Panc1 (cell line): ENCODE data around the gene UBE2G2. TPM values are rescaled to one million over a fixed set of nuclear protein-coding genes. Genes with fewer than 3 reads are reported as not detected.
A peak's percentile ranks its signal among the peaks of the same experiment; 100 is the strongest.

Experiments
- ATAC-seq: fragments of 200-7000 bp; cut with Tn5 transposase; 2 replicates; pipeline ENCODE4 v1.9.1; 2020; ENCODE audit warnings: mild to moderate bottlenecking, moderate library complexity
- BruUV-seq: library from RNA; stranded (reverse); fragments of 400-500 nt; replicated peaks from 2 replicates; lab custom pipeline; 2021; lab: Mats Ljungman, UMichigan
- CTCF ChIA-PET: fragments of 300-600 bp; sonication (Branson Sonifier 250); formaldehyde crosslinking; loops from one replicate; lab custom pipeline; 2022; ENCODE audit warnings: antibody characterized with exemption; lab: Charles Lee
- POLR2A ChIA-PET: fragments of 300-600 bp; sonication (Branson Sonifier 250); formaldehyde crosslinking; loops from one replicate; lab custom pipeline; 2022; ENCODE audit warnings: antibody characterized with exemption; lab: Charles Lee
- DNase-seq: peaks from one replicate; pipeline ENCODE4 v3.0.0-alpha.2; 2010; ENCODE audit warnings: low read depth, low spot score
- H3K27ac ChIP-seq: 2 replicates; pipeline ENCODE4 v1.5.1; 2011; ENCODE audit warnings: mild to moderate bottlenecking, low read length, inconsistent platforms
- H3K27me3 ChIP-seq: fragments of 200-500 bp; sonication (Bioruptor generic); 2 replicates; pipeline ENCODE4 v1.6.0; 2014; ENCODE audit warnings: low read length, inconsistent platforms; ENCODE audit not compliant: control insufficient read depth, insufficient read depth
- H3K36me3 ChIP-seq: fragments of 200-500 bp; sonication (Bioruptor generic); 2 replicates; pipeline ENCODE4 v1.5.1; 2014; ENCODE audit warnings: inconsistent platforms, mild to moderate bottlenecking, low read length, moderate library complexity; ENCODE audit not compliant: control insufficient read depth, insufficient read depth
- H3K4me1 ChIP-seq: 2 replicates; pipeline ENCODE4 v1.5.1; 2011; ENCODE audit warnings: inconsistent platforms, mild to moderate bottlenecking, low read length, moderate library complexity; ENCODE audit not compliant: control insufficient read depth, insufficient read depth
- H3K4me3 ChIP-seq, 2 experiments: 2 replicates each; pipeline ENCODE4 v1.5.1; 2011 to 2012; ENCODE audit warnings: low read depth in 2 of 2, low read length in 2 of 2, mild to moderate bottlenecking in 2 of 2, inconsistent platforms in 1 of 2, moderate library complexity in 1 of 2
- H3K9me3 ChIP-seq: fragments of 200-500 bp; sonication (Bioruptor generic); 2 replicates; pipeline ENCODE4 v1.5.1; 2014; ENCODE audit warnings: low read depth, mild to moderate bottlenecking, inconsistent platforms, low read length, moderate library complexity; ENCODE audit not compliant: control insufficient read depth, insufficient read depth
- POLR2AphosphoS5 ChIP-seq: IDR thresholded peaks from 2 replicates; pipeline ENCODE4 v1.6.1; 2012; ENCODE audit warnings: mild to moderate bottlenecking, low read depth, low read length, moderate library complexity
- SIN3A ChIP-seq: IDR thresholded peaks from 2 replicates; pipeline ENCODE4 v1.6.1; 2012; ENCODE audit warnings: low read depth, mild to moderate bottlenecking, low read length, moderate library complexity, borderline replicate concordance; ENCODE audit not compliant: insufficient read depth
- TCF7L2 ChIP-seq: IDR thresholded peaks from 2 replicates; pipeline ENCODE4 v1.6.1; 2011; ENCODE audit warnings: mild to moderate bottlenecking, low read depth, low read length, inconsistent platforms
- in situ Hi-C: cut with HindIII; loops from 2 replicates; pipeline ENCODE4 v1.10.0; 2016; ENCODE audit warnings: low sequenced_read_pairs, low pct_unique_long_range_greater_than_20kb
- intact Hi-C: fragments of 100-400 bp; cut with micrococcal nuclease; formaldehyde crosslinking; loops from one replicate; pipeline ENCODE4 v1.10.0; 2022; ENCODE audit not compliant: unreplicated experiment
- total RNA-seq: library from RNA; stranded (reverse); gene quantifications from one replicate; pipeline ENCODE4 v1.2.1, GENCODE V29; 2021; ENCODE audit not compliant: unreplicated experiment
- TF ChIP-seq, protein P1 (sequence below): fragments of 450-650 bp; IDR thresholded peaks from 2 replicates; pipeline ENCODE4 v1.5.1; 2017; ENCODE audit warnings: mild to moderate bottlenecking
- TF ChIP-seq, protein P2 (sequence below), 2 experiments: IDR thresholded peaks; 2 replicates each; pipeline ENCODE4 v1.6.1; 2011 to 2012; ENCODE audit warnings: low read depth in 2 of 2, control low read depth in 1 of 2, low read length in 1 of 2, mild to moderate bottlenecking in 1 of 2, moderate library complexity in 1 of 2; ENCODE audit not compliant: insufficient read depth in 1 of 2

UBE2G2 gene
- total RNA-seq, 1 experiment from 2014 or later = 77.4 TPM

DNA sequence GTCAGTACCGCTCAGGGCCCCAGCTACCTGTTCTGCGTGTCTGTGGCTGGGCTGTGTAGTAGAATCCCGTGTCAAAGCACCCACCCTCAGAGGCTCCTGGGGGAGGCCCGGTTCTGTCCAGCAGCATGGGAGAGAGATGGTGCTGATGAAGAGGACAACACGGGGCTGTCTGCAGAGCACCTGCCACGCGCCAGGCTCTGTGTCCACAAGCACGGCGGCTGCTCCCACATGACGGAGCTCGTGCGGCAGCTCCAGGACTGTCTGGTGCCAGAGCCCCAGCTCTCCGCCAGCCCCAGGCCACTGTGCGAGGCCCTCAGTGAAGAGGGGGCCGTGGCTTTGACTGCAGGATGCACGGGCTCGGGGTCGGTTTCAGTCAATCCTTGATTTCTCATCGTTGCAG, 48.3 kb downstream of the UBE2G2 start:
- Histone ChIP-seq H3K27ac (no peak overlapping the region), H3K36me3 (no peaks in the 10 kb centered on the region), H3K4me1 (peaks cover 7% of the 10 kb centered on the region), H3K9me3 (no peaks in the 10 kb centered on the region), H3K4me3 (no peak overlapping the region), H3K27me3 (no peaks in the 10 kb centered on the region)
- intact Hi-C loops = no loop called here
- CTCF ChIA-PET = no interaction called here
- ATAC-seq = peak; percentile 32; the same call in 1 of the 2 replicates
- in situ Hi-C loops = no loop called here
- no TSS peak for BruUV-seq
- TF ChIP-seq POLR2AphosphoS5 (no peak), TCF7L2 (0 out of 2 replicates have a peak, but pooled peaks have one; percentile 20)
- TF ChIP-seq, protein P1, sequence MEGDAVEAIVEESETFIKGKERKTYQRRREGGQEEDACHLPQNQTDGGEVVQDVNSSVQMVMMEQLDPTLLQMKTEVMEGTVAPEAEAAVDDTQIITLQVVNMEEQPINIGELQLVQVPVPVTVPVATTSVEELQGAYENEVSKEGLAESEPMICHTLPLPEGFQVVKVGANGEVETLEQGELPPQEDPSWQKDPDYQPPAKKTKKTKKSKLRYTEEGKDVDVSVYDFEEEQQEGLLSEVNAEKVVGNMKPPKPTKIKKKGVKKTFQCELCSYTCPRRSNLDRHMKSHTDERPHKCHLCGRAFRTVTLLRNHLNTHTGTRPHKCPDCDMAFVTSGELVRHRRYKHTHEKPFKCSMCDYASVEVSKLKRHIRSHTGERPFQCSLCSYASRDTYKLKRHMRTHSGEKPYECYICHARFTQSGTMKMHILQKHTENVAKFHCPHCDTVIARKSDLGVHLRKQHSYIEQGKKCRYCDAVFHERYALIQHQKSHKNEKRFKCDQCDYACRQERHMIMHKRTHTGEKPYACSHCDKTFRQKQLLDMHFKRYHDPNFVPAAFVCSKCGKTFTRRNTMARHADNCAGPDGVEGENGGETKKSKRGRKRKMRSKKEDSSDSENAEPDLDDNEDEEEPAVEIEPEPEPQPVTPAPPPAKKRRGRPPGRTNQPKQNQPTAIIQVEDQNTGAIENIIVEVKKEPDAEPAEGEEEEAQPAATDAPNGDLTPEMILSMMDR = no peak
- POLR2A ChIA-PET = interaction anchor here (0.6 kb wide), 1 partner anchor 269 kb away, joined by 3 read pairs; no protein-coding TSS in a partner anchor
- no peak for DNase-seq

DNA sequence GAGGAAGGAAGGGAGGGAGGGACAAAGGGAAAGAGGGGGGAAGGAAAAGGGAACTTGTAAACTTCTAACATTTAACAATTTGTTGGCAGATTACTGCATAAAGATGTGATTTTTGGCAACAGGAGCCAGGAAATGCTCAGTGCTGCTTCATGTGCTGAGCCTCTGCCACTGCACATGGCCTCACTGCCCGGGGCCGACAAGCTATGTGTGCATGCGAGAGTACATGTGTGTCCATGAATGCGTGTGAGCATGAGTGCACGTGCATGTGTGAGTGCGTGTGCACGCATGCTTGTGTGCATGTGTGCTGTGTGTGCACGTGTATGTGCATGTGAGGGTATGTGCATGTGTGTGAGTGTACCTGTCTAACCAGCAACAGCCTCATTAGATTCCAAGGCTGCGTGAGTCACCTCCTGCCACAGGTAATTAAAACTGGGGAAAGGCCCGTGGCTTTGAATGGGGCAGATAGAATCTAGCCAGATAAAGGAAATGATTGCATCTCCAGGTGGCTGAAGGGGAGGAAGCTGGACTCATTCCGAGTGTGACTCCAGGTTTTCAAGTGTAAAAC, 48.9 kb downstream of the UBE2G2 start:
- H3K27me3 ChIP-seq = no peaks in the 10 kb centered on the region
- ATAC-seq (peak; percentile 75), DNase-seq (no peak)
- peaks cover 7% of the 10 kb centered on the region for H3K4me1 ChIP-seq
- TF ChIP-seq POLR2AphosphoS5 = no peak
- 0 out of 2 replicates have a peak, but pooled peaks have one; percentile 53 for TF ChIP-seq TCF7L2
- no peaks in the 10 kb centered on the region for H3K9me3 ChIP-seq
- ChIA-PET CTCF (no interaction called here), POLR2A (interaction anchor here (0.6 kb wide), 1 partner anchor 268 kb away, joined by 3 read pairs; no protein-coding TSS in a partner anchor)
- in situ Hi-C loops = no loop called here
- no peaks in the 10 kb centered on the region for H3K36me3 ChIP-seq
- no TSS peak for BruUV-seq
- H3K27ac ChIP-seq = no peak overlapping the region
- intact Hi-C loops = no loop called here
- H3K4me3 ChIP-seq = no peak overlapping the region

DNA sequence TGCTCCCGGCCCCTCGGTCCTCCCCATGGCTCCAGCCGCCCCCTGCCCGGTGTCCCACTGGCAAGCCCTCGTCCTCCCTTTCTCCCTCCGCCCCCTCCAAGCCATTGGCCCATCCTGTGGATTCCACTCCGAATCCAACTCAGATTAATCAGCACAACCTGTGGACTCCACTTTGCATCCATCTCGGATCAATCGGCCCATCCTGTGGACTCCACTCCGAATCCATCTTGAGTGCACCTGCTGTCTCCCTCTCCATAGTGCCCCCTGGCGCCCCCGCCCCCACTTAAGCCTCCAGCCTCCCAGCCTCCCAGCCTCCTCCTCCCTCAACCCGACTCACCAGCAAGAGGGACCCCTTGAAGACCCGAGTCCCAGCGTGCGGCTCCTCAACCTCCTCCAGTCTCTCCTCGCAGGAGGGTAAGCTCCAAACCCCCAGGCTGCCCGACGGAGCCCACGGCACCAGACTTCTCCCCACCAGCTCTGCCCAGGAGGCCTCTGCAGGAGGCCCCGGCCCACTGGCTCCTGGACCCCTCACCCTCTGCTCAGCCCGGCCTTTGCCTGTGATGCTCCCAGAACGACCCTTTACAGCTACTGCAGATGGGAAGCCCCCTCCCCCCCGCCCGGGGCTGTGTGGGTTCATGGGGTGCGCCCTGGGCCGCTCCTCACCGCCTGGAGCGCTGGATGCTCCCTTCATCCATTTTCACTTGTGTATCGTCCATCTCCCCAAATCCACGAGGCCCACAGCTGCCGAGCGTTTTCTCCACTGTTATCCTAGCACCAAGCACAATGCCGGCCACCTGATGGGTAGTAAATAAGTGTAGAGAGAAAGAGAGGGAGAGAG, 49.6 kb downstream of the UBE2G2 start:
- TF ChIP-seq SIN3A = no peak
- TF ChIP-seq POLR2AphosphoS5 = no peak
- no peak for TF ChIP-seq TCF7L2
- TF ChIP-seq, protein P1 = no peak
- TF ChIP-seq, protein P2, sequence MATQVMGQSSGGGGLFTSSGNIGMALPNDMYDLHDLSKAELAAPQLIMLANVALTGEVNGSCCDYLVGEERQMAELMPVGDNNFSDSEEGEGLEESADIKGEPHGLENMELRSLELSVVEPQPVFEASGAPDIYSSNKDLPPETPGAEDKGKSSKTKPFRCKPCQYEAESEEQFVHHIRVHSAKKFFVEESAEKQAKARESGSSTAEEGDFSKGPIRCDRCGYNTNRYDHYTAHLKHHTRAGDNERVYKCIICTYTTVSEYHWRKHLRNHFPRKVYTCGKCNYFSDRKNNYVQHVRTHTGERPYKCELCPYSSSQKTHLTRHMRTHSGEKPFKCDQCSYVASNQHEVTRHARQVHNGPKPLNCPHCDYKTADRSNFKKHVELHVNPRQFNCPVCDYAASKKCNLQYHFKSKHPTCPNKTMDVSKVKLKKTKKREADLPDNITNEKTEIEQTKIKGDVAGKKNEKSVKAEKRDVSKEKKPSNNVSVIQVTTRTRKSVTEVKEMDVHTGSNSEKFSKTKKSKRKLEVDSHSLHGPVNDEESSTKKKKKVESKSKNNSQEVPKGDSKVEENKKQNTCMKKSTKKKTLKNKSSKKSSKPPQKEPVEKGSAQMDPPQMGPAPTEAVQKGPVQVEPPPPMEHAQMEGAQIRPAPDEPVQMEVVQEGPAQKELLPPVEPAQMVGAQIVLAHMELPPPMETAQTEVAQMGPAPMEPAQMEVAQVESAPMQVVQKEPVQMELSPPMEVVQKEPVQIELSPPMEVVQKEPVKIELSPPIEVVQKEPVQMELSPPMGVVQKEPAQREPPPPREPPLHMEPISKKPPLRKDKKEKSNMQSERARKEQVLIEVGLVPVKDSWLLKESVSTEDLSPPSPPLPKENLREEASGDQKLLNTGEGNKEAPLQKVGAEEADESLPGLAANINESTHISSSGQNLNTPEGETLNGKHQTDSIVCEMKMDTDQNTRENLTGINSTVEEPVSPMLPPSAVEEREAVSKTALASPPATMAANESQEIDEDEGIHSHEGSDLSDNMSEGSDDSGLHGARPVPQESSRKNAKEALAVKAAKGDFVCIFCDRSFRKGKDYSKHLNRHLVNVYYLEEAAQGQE (IDR thresholded peaks at IDR 0.05; ENCODE audit: insufficient read depth in 1 of 2, low read depth in 2 of 2, low read length in 1 of 2) = no peak
- ChIA-PET POLR2A (no interaction called here), CTCF (no interaction called here)
- H3K4me3 ChIP-seq = no peak overlapping the region
- ATAC-seq (no peak), DNase-seq (no peak)
- in situ Hi-C loops (no loop called here), intact Hi-C loops (no loop called here)
- no peak overlapping the region for H3K27ac ChIP-seq
- no peaks in the 10 kb centered on the region for H3K9me3 ChIP-seq
- BruUV-seq = no TSS peak
- no peaks in the 10 kb centered on the region for H3K27me3 ChIP-seq
- peaks cover 7% of the 10 kb centered on the region for H3K4me1 ChIP-seq
- H3K36me3 ChIP-seq = no peaks in the 10 kb centered on the region
